Tibial nerve (tissue), 4 donors: Measurements from ENCODE around the gene MPPE1. TPM values are rescaled to one million over a fixed set of nuclear protein-coding genes. Genes with fewer than 3 reads are reported as not detected.

Source experiments
- DNase-seq, 2 donors: peaks; one replicate each; pipeline ENCODE4 v3.0.0-alpha.2; 2019; ENCODE audit warnings: low spot score in 2 of 2
- H3K27ac ChIP-seq, 4 donors: fragments of 200-600 bp; sonication (generic) in 3 of 4; one replicate each; pipeline ENCODE4 v1.5.1; 2017 to 2019; ENCODE audit warnings: mild to moderate bottlenecking in 1 of 4
- H3K27me3 ChIP-seq, 2 donors: fragments of 200-600 bp; sonication (generic) in 1 of 2; one replicate each; pipeline versions ENCODE4 v1.5.1 to v1.6.0; 2017 to 2019
- H3K36me3 ChIP-seq, 3 donors: fragments of 200-600 bp; sonication (generic); one replicate each; pipeline ENCODE4 v1.5.1; 2018 to 2019
- H3K4me1 ChIP-seq, 4 donors: fragments of 200-600 bp; sonication (generic) in 3 of 4; one replicate each; pipeline ENCODE4 v1.5.1; 2017 to 2019
- H3K4me3 ChIP-seq, 4 donors: fragments of 200-600 bp; sonication (generic) in 3 of 4; one replicate each; pipeline ENCODE4 v1.5.1; 2017 to 2019; ENCODE audit warnings: mild to moderate bottlenecking in 1 of 4, moderate library complexity in 1 of 4
- H3K9me3 ChIP-seq, 4 donors: fragments of 200-600 bp; sonication (generic) in 3 of 4; one replicate each; pipeline ENCODE4 v1.5.1; 2017 to 2019
- CTCF ChIP-seq, 5 experiments: fragments of 200-600 bp in 3 of 5; fragments of 450-650 bp in 2 of 5; sonication (generic) in 3 of 5; IDR thresholded peaks; one replicate each; pipeline ENCODE4 v1.5.1; 2016 to 2019; ENCODE audit warnings: antibody characterized with exemption in 5 of 5, mild to moderate bottlenecking in 3 of 5, moderate library complexity in 2 of 5
- EP300 ChIP-seq, 2 donors: sonication (generic); formaldehyde crosslinking; IDR thresholded peaks; one replicate each; pipeline ENCODE4 v1.6.1; 2017; ENCODE audit warnings: antibody characterized with exemption in 2 of 2, mild to moderate bottlenecking in 1 of 2
- POLR2A ChIP-seq, 2 donors: fragments of 450-650 bp; IDR thresholded peaks; one replicate each; pipeline ENCODE4 v1.6.1; 2017; ENCODE audit warnings: antibody characterized with exemption in 2 of 2, mild to moderate bottlenecking in 2 of 2, moderate library complexity in 2 of 2
- WGBS, 2 donors: methylation state at CpG; one replicate each; pipeline ENCODE4 v1.1.5; 2018; 5-methylcytosine and 5-hydroxymethylcytosine counted together
- total RNA-seq, 4 donors: library from RNA; depleted of rRNA; stranded (reverse); fragments of >200 nt; gene quantifications; one replicate each; pipeline ENCODE4 v1.1.0, GENCODE V29; 2016

Gene MPPE1
- total RNA-seq, 4 donors from 2014 or later: 13.3 to 33.2 (median 27.7) TPM

- DNase-seq: no peak
- H3K36me3 ChIP-seq: no peaks in the 10 kb centered on the region
- WGBS, 2 donors: 91 to 95% methylated on average over 5 of the region's 5 CpGs
- TF ChIP-seq EP300 (IDR thresholded peaks at IDR 0.05) (no peak), POLR2A (IDR thresholded peaks at IDR 0.05) (no peak), CTCF (IDR thresholded peaks at IDR 0.05) (no peak)
- peaks cover 0 to 21% (median 9%) of the 10 kb centered on the region in 4 donors for H3K4me1 ChIP-seq
- no peak overlapping the region for H3K4me3 ChIP-seq
- peaks cover 0 to 11% (median 0%) of the 10 kb centered on the region in 4 donors for H3K9me3 ChIP-seq
- no peak overlapping the region for H3K27ac ChIP-seq
- H3K27me3 ChIP-seq: no peaks in the 10 kb centered on the region
These were observed 45.0 kb upstream of the MPPE1 start for GRCh38 chr18:11953113-11953512.

GRCh38 chr18:11951390-11951851 lies 43.3 kb upstream of the MPPE1 start:
- H3K27me3 ChIP-seq: no peaks in the 10 kb centered on the region
- TF ChIP-seq EP300 (IDR thresholded peaks at IDR 0.05) (no peak), POLR2A (IDR thresholded peaks at IDR 0.05) (no peak), CTCF (IDR thresholded peaks at IDR 0.05) (no peak)
- no peak overlapping the region for H3K4me3 ChIP-seq
- H3K36me3 ChIP-seq: no peaks in the 10 kb centered on the region
- WGBS, 2 donors: 72 to 74% methylated on average over 9 of the region's 9 CpGs
- no peak for DNase-seq
- no peaks in the 10 kb centered on the region for H3K9me3 ChIP-seq
- no peak overlapping the region for H3K27ac ChIP-seq
- peaks cover 0 to 34% (median 22%) of the 10 kb centered on the region in 4 donors for H3K4me1 ChIP-seq

GRCh38 chr18:11950824-11951223 lies 42.7 kb upstream of the MPPE1 start:
- no peak overlapping the region for H3K4me3 ChIP-seq

GRCh38 chr18:11948852-11949523 lies 40.9 kb upstream of the MPPE1 start:
- H3K27me3 ChIP-seq: no peaks in the 10 kb centered on the region
- no peak overlapping the region for H3K4me3 ChIP-seq
- no peaks in the 10 kb centered on the region for H3K9me3 ChIP-seq
- WGBS, 2 donors: 48 to 52% methylated on average over 6 of the region's 6 CpGs
- DNase-seq: no peak
- H3K27ac ChIP-seq: peak overlapping the region in 2 of 4 donors; percentile 83 to 97
- H3K36me3 ChIP-seq: no peaks in the 10 kb centered on the region
- TF ChIP-seq CTCF (IDR thresholded peaks at IDR 0.05) (no peak), EP300 (IDR thresholded peaks at IDR 0.05) (no peak), POLR2A (IDR thresholded peaks at IDR 0.05) (no peak)
- H3K4me1 ChIP-seq: peaks cover 0 to 35% (median 25%) of the 10 kb centered on the region in 4 donors

More at GRCh38 chr18:11950824-11951223, 42.7 kb upstream of the MPPE1 start:
- no peak overlapping the region for H3K27ac ChIP-seq
- no peaks in the 10 kb centered on the region for H3K9me3 ChIP-seq
- no peaks in the 10 kb centered on the region for H3K27me3 ChIP-seq
- TF ChIP-seq EP300 (IDR thresholded peaks at IDR 0.05) (no peak), CTCF (IDR thresholded peaks at IDR 0.05) (no peak), POLR2A (IDR thresholded peaks at IDR 0.05) (no peak)
- peaks cover 0 to 40% (median 28%) of the 10 kb centered on the region in 4 donors for H3K4me1 ChIP-seq
- 73 to 74% methylated on average over 5 of the region's 5 CpGs for WGBS, 2 donors
- no peaks in the 10 kb centered on the region for H3K36me3 ChIP-seq
- no peak for DNase-seq
